ENCODE data around the gene LHX4.
A peak's percentile ranks its signal among the peaks of the same experiment; 100 is the strongest.

LHX4 gene

DNA sequence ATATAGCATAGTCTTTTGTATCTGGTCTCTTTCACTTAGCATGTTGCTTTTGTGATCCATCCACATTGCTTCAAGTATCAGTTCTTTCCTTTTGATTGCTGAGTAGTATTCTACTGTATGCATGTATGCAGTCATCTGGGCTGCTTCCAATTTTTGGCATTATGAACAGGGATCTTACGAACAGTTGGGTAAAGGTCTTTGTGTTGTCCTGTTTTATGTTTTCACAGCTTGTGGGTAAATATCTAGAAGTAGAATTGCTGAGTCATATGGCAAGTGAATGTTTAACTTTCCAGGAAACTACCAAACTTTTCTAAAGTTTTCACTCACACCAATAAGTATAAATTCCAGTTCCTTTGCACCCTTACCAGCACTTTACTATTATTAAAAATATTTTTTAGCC, 60.9 kb downstream of the LHX4 start:
- TF ChIP-seq, protein P1, sequence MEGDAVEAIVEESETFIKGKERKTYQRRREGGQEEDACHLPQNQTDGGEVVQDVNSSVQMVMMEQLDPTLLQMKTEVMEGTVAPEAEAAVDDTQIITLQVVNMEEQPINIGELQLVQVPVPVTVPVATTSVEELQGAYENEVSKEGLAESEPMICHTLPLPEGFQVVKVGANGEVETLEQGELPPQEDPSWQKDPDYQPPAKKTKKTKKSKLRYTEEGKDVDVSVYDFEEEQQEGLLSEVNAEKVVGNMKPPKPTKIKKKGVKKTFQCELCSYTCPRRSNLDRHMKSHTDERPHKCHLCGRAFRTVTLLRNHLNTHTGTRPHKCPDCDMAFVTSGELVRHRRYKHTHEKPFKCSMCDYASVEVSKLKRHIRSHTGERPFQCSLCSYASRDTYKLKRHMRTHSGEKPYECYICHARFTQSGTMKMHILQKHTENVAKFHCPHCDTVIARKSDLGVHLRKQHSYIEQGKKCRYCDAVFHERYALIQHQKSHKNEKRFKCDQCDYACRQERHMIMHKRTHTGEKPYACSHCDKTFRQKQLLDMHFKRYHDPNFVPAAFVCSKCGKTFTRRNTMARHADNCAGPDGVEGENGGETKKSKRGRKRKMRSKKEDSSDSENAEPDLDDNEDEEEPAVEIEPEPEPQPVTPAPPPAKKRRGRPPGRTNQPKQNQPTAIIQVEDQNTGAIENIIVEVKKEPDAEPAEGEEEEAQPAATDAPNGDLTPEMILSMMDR (IDR thresholded peaks at IDR 0.05; ENCODE audit: low read depth, low read length): no peak
- DNase-seq (ENCODE audit: low read depth, low spot score): peak; percentile 15
- in situ Hi-C loops (cut with HindIII; ENCODE audit: low sequenced_read_pairs): no loop called here
- no peak overlapping the region for H3K4me3 ChIP-seq (ENCODE audit: low read depth, low read length)

- in situ Hi-C loops (cut with HindIII; ENCODE audit: low sequenced_read_pairs): no loop called here
- DNase-seq (ENCODE audit: low read depth, low spot score): no peak
- no peak overlapping the region for H3K4me3 ChIP-seq (ENCODE audit: low read depth, low read length)
- TF ChIP-seq, protein P1 (IDR thresholded peaks at IDR 0.05; ENCODE audit: low read depth, low read length): no peak
Observed at GRCh38 chr1:180294711-180295110, 64.6 kb downstream of the LHX4 start.

DNA sequence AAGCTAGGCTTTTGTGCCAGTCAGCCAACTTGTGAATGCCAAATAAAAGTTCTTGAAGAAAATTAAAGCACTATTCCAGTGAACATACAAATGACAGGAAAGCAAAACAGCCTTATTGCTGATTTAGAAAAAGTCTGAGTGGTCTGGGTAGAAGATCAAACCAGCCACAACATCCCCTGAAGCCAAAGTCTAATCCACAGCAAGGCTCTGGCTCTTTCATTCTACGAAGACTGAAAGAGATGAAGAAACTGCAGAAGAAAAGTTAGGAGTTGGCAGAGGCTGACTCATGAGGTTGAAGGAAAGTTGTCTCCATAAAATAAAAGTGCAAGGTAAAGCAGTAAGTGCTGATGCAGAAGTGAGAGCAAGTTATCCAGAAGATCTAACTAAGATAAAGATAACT, 65.9 kb downstream of the LHX4 start:
- H3K4me3 ChIP-seq (ENCODE audit: low read depth, low read length): no peak overlapping the region
- TF ChIP-seq, protein P1 (IDR thresholded peaks at IDR 0.05; ENCODE audit: low read depth, low read length): no peak
- in situ Hi-C loops (cut with HindIII; ENCODE audit: low sequenced_read_pairs): no loop called here
- no peak for DNase-seq (ENCODE audit: low read depth, low spot score)

- H3K4me3 ChIP-seq (ENCODE audit: low read depth, low read length): no peak overlapping the region
- TF ChIP-seq, protein P1 (IDR thresholded peaks at IDR 0.05; ENCODE audit: low read depth, low read length): no peak
- no peak for DNase-seq (ENCODE audit: low read depth, low spot score)
- in situ Hi-C loops (cut with HindIII; ENCODE audit: low sequenced_read_pairs): no loop called here
Observed at GRCh38 chr1:180299479-180300221, 69.6 kb downstream of the LHX4 start.

- H3K4me3 ChIP-seq (ENCODE audit: low read depth, low read length): no peak overlapping the region
- DNase-seq (ENCODE audit: low read depth, low spot score): peak; percentile 49
- in situ Hi-C loops (cut with HindIII; ENCODE audit: low sequenced_read_pairs): no loop called here
- TF ChIP-seq, protein P1 (IDR thresholded peaks at IDR 0.05; ENCODE audit: low read depth, low read length): no peak
Observed at GRCh38 chr1:180301135-180301742, 71.2 kb downstream of the LHX4 start.

DNA sequence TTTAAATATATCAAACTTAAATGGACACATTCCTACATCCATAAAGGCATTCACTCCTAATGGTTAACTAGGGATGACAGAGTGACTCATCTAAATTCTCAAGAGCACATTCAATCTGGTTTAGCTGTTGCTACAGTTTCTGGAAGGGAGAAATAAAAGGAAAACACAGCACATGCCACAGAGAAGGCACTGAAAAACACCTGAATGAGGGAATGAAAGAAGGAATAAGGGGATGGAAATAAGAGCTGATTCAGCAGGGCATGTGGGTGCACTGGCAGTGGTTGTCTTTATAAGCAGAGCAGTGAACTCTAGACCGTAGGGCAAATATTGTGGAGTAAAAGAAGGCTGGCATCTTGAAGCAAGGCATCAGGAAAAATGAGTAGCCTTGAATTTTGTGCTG, 79.3 kb downstream of the LHX4 start:
- in situ Hi-C loops (cut with HindIII; ENCODE audit: low sequenced_read_pairs): no loop called here
- TF ChIP-seq, protein P1 (IDR thresholded peaks at IDR 0.05; ENCODE audit: low read depth, low read length): no peak
- DNase-seq (ENCODE audit: low read depth, low spot score): peak; percentile 63
- H3K4me3 ChIP-seq (ENCODE audit: low read depth, low read length): no peak overlapping the region
